ENCODE measurements around the gene LEMD3. TPM values are rescaled to one million over a fixed set of nuclear protein-coding genes. Genes with fewer than 3 reads are reported as not detected.
"Not testable (repeated sequence)": the region's sequence is repeated elsewhere in the genome, so short reads cannot be mapped to it uniquely, and the experiment has no call there.

Gene LEMD3
- total RNA-seq, 4 donors from 2014 or later, result 17.9 to 51.7 (median 44.3) TPM

DNA sequence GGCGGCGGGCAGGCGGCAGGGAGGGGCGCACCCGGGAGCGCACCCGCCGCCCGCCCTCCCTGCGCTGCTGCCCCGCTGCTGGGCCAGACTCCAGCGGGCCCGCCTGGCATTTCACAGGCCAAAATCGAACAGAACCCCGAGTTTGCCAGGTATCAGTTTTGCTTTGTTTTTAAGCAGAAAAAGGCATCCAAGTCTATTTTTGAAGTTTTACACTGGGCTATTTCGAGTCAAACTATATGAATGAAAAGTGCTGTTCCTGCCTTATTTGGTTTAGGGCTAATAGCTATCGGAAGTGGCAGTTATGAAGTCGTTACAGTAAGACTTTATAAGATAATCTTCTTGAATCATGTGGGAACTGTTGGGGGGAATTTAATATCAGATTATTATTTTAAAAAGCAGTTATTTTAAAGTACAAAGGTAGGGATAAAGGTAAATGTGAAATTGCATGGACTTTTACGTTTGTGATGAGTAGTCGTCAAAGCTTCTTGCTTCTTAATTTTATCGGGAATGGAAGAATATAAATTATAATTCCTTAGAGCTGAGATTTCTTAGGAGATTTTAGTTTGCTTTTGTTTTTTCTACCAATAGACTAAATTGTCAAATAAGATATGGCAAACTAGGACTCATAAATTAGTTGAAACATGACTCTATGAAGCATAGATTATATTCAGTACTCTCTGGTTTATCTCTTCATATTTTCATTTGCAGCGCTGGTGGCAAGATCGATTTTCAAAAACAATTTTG is 110.2 kb downstream of the LEMD3 start:
- DNase-seq, result no peak
- H3K9me3 ChIP-seq, result no peaks in the 10 kb centered on the region
- TF ChIP-seq, protein P1, sequence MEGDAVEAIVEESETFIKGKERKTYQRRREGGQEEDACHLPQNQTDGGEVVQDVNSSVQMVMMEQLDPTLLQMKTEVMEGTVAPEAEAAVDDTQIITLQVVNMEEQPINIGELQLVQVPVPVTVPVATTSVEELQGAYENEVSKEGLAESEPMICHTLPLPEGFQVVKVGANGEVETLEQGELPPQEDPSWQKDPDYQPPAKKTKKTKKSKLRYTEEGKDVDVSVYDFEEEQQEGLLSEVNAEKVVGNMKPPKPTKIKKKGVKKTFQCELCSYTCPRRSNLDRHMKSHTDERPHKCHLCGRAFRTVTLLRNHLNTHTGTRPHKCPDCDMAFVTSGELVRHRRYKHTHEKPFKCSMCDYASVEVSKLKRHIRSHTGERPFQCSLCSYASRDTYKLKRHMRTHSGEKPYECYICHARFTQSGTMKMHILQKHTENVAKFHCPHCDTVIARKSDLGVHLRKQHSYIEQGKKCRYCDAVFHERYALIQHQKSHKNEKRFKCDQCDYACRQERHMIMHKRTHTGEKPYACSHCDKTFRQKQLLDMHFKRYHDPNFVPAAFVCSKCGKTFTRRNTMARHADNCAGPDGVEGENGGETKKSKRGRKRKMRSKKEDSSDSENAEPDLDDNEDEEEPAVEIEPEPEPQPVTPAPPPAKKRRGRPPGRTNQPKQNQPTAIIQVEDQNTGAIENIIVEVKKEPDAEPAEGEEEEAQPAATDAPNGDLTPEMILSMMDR (IDR thresholded peaks at IDR 0.05), result no peak
- TF ChIP-seq POLR2A (IDR thresholded peaks at IDR 0.05), result no peak
- peaks cover 0 to 6% of the 10 kb centered on the region in 2 donors for H3K27me3 ChIP-seq
- H3K36me3 ChIP-seq, result no peaks in the 10 kb centered on the region
- H3K27ac ChIP-seq, result peak overlapping the region; percentile 66 to 86 (median 74)
- H3K4me3 ChIP-seq, result peak overlapping the region; percentile 51 to 72 (median 62)
- H3K4me1 ChIP-seq, result peaks cover 0 to 6% (median 2%) of the 10 kb centered on the region in 4 donors

DNA sequence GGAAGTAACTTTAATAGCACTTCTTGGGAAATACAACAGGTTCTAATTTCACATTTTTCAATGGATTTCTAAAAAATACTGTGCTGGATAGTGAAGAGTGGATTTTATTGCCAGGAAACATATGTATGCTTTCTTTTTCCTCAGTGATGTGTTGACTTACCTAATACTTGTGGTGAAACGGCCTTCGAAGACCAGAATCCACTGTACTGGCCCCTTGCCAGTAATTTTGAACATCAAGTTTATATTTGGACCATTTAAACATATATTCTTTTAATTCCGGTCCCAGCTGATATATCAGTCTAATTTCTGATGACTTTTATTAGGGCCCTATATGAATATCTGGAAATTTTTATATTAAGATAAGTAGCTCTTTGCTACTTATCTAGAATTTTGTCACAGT is 110.9 kb downstream of the LEMD3 start:
- Histone ChIP-seq H3K27ac (no peak overlapping the region), H3K4me1 (peaks cover 0 to 6% (median 2%) of the 10 kb centered on the region in 4 donors)
- no peak for DNase-seq

DNA sequence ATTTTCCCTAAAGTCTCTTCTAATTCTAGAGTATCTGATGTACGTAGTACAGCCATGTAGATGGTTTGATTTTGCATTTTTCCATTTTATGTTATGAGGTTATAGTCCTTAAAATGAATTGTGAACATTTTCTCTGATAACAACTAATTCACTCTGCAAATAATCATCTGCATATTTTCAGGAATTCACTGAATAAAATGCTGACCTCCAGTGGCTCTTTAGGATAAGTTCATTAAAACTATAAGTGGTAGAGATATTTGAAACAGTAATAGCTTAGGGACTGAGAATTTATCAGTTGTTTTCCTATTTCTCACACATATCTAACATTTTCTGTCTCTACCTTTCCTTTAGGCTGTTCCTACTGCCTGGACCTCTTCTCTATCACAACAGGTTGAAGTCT is 113.5 kb downstream of the LEMD3 start:
- TF ChIP-seq POLR2A (IDR thresholded peaks at IDR 0.05), result no peak
- TF ChIP-seq, protein P1 (IDR thresholded peaks at IDR 0.05), result no peak
- H3K4me3 ChIP-seq, result no peak overlapping the region
- H3K36me3 ChIP-seq, result no peaks in the 10 kb centered on the region
- H3K4me1 ChIP-seq, result peaks cover 0 to 6% (median 2%) of the 10 kb centered on the region in 4 donors
- peaks cover 0 to 6% of the 10 kb centered on the region in 2 donors for H3K27me3 ChIP-seq
- no peaks in the 10 kb centered on the region for H3K9me3 ChIP-seq
- H3K27ac ChIP-seq, result no peak overlapping the region
- no peak for DNase-seq

More for the DNA sequence above, 110.9 kb downstream of the LEMD3 start:
- Histone ChIP-seq H3K4me3 (no peak overlapping the region), H3K9me3 (no peaks in the 10 kb centered on the region), H3K36me3 (no peaks in the 10 kb centered on the region), H3K27me3 (peaks cover 0 to 6% of the 10 kb centered on the region in 2 donors)
- TF ChIP-seq, protein P1 (IDR thresholded peaks at IDR 0.05), result no peak
- TF ChIP-seq POLR2A (IDR thresholded peaks at IDR 0.05), result no peak

DNA sequence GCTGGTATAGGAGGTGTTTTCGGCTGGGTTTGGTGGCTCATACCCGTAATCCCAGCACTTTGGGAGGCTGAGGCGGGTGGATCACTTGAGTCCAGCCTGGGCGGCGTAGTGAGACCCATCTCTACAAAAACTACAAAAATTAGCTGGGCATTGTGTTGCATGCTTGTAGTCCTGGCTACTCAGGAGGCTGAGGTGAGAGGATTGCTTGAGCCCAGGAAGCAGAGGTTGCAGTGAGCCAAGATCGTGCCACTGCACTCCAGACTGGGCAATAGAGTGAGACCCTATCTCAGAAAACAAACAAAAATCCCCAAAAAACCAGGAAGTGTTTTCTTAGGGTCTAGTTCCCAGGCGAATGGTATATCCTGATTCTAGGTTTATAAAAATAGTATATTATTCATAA is 116.1 kb downstream of the LEMD3 start:
- not testable (repeated sequence) for H3K27ac ChIP-seq, DNase-seq, H3K9me3 ChIP-seq

DNA sequence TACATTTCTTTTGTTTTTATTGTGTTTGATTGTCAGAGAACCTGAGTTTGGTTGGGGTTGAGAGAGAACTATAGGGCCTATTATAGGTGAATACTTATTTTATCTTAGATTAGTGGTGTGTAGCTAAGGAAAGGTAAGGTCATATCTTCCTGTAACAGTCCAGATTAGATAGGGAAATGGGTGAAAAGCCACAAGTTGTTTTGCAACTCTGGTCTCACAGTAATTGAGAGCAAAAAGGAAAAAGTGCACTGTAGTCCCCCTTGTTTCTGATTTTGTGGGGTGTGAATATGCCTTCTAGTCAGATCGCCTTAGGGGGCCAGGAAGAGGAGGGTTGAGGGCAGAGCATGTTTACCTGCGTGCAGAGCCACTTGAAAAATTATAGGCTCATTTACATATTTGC is 118.0 kb downstream of the LEMD3 start:
- Histone ChIP-seq H3K27ac (no peak overlapping the region), H3K36me3 (no peaks in the 10 kb centered on the region), H3K9me3 (no peaks in the 10 kb centered on the region), H3K4me3 (no peak overlapping the region), H3K27me3 (no peaks in the 10 kb centered on the region), H3K4me1 (no peaks in the 10 kb centered on the region)
- DNase-seq, result no peak
- no peak for TF ChIP-seq POLR2A (IDR thresholded peaks at IDR 0.05)
- TF ChIP-seq, protein P1 (IDR thresholded peaks at IDR 0.05), result no peak

More for the DNA sequence above, 116.1 kb downstream of the LEMD3 start:
- not testable (repeated sequence) for H3K27me3 ChIP-seq, H3K4me3 ChIP-seq, H3K4me1 ChIP-seq, H3K36me3 ChIP-seq

DNA sequence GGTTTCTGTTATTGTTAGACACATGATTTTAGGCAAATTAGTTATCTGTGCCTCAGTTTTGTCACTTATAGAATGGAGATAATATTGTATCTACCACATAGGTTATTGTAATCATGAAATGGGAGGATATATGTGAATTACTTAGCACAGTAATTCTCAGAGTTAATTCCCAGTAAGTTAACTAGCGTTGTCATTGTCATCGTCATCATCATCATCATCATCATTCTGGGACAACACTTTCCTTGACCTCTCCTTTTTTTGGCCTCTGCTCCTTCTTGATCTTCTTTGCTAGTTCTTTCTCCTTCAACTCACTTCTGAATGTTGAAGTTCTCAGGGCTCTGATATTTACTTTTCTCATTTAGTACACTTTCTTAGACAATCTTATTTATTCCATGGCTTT is 122.9 kb downstream of the LEMD3 start:
- Histone ChIP-seq H3K27me3 (no peaks in the 10 kb centered on the region), H3K4me1 (no peaks in the 10 kb centered on the region), H3K27ac (no peak overlapping the region), H3K36me3 (no peaks in the 10 kb centered on the region), H3K4me3 (no peak overlapping the region), H3K9me3 (no peaks in the 10 kb centered on the region)
- no peak for DNase-seq
- TF ChIP-seq, protein P1 (IDR thresholded peaks at IDR 0.05), result no peak
- no peak for TF ChIP-seq POLR2A (IDR thresholded peaks at IDR 0.05)

Measured in Peyer's patch (tissue), 4 donors.